ENCODE measurements around the gene LGALS4.
"Not testable (repeated sequence)": the region's sequence is repeated elsewhere in the genome, so short reads cannot be mapped to it uniquely, and the experiment has no call there.

DNA sequence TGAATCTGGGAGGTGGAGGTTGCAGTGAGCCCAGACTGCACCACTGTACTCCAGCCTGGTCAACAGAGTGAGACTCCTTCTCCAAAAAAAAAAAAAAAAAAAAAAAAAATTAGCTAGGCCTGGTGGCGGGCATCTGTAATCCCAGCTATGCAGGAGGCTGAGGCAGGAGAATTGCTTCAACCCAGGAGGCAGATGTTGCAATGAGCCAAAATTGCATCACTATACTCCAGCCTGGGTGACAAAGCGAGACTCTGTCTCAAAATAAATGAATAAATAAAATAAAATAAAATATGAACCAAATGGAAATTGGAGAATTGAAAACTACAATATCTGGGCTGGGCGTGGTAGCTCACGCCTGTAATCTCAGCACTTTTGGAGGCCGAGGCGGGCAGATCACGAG lies 16.5 kb upstream of the LGALS4 start:
- TF ChIP-seq, protein P1, sequence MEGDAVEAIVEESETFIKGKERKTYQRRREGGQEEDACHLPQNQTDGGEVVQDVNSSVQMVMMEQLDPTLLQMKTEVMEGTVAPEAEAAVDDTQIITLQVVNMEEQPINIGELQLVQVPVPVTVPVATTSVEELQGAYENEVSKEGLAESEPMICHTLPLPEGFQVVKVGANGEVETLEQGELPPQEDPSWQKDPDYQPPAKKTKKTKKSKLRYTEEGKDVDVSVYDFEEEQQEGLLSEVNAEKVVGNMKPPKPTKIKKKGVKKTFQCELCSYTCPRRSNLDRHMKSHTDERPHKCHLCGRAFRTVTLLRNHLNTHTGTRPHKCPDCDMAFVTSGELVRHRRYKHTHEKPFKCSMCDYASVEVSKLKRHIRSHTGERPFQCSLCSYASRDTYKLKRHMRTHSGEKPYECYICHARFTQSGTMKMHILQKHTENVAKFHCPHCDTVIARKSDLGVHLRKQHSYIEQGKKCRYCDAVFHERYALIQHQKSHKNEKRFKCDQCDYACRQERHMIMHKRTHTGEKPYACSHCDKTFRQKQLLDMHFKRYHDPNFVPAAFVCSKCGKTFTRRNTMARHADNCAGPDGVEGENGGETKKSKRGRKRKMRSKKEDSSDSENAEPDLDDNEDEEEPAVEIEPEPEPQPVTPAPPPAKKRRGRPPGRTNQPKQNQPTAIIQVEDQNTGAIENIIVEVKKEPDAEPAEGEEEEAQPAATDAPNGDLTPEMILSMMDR (conservative IDR thresholded peaks at IDR 0.05; ENCODE audit: low read depth, low read length): not testable (repeated sequence)
- not testable (repeated sequence) for TF ChIP-seq EZH2 (IDR thresholded peaks at IDR 0.05; ENCODE audit: borderline replicate concordance, low read depth, low read length, poor library complexity, severe bottlenecking)
